DMS114 treated with DMSO at 0.1 percent for 48 hours (cell line): Measurements from ENCODE around the gene PCBD1.

Experiments used
- DNase-seq: peaks from one replicate; lab custom pipeline; 2025; ENCODE audit not compliant: unreplicated experiment; lab: John Stamatoyannopoulos, UW

Gene PCBD1

DNA sequence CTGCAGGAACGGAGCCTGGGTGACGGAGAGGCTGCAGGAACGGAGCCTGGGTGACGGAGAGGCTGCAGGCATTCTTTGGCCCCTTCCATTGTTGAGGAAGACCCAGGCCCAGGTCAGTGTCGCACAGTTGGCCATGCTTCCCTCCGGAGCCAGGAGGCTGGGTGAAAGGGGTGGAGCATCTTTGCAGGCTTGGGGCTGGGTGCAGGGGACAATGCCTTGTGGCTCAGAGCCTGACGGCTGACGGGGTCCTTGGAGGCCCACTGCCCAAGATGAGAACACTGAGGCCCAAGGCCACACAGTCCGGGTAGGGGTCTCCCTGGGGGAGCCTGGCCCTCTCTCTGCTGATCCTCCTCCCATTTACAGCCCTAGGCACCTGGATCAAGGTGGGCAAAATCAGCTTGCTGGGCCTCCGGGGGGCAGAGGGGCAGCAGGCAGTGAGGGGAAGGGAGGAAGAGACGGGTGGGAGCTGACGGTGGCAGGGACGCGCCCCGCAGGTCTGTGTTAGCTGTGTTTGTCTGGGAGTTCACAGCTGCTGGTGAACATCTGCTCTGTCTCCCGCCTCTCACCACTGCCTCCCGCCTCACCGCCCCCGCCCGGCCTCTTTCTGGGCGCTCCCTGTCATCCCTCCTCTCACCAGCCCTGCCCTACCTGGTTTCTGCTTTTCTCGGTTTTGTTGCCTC lies 30.6 kb upstream of the PCBD1 start:
- no peak for DNase-seq

DNA sequence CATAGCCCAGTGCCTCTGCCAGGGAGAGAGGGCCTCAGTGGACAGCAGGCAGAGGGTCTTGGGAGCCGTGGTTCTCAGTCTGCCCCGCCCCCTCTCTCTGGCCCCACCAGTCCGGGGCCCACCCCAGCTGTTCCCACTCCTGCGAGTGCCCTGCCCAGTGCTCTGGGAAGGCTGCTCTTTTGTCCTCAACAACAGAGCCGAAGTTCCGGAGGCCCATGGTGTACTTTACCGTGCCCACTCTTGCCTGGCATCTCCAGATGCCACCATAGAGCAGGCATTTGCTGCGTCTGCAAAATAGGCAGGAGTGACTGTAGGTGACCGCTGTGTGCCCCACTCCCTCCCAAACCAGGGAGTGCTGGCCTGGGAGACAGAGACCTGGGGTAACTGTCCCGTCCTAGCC lies 29.3 kb upstream of the PCBD1 start:
- no peak for DNase-seq

DNA sequence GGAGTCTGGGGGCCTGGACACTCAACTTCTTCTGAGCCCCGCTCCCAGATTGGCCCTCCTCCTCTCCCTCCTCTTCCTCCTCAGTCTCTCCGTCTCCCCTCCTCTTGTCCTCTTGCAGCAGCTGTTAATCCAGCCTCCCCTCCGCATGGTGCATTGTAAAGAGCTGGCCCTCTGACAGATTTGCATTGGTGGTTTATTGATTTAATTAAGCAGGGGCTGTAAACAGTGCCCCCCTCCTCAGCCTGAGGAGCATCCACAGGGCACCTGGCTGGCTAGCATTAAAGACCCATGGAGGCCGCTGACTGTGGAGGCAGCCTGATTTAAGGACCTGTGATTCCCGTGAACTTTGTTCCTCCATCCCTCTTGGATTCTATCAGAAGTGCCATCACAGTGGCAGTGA lies 28.9 kb upstream of the PCBD1 start:
- DNase-seq = no peak

DNA sequence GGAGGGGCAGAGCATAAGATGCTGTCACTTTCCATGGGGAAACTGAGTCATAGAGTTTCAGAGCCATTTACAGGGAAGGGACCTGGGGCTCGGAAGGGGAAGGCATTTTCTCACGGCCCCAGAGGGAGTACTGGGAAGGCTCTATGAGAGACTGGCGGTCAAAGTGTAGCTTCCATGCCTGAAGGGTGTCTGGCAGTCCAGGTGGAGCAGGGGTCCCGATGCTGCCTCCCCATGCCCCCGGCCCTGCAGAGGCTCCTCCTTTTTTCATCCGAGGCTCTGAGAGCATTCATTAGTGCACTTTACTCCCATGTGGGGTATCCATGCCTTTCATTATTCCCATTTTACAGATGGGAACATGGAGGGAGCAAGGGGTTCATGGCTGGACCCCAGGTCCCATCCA lies 27.9 kb upstream of the PCBD1 start:
- no peak for DNase-seq

DNA sequence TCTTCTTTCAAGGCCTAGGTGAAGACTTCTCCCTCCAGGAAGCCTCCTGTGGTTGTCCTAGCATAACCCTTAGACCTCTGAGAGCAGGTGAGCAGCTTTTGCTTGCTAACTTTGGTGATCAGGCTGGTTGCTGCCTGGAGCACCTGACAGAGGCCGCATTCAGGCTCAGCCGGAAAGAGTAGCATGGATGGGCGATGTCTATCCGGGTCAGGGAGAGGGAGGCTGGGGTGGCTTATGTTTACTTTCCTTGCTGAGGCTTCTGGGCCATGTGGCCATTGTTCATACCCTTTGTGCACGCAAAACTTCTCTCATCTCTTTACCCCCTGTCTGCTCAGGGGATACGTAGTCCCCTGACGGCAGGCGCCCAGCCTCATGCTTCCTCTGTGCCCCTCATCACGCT lies 27.4 kb upstream of the PCBD1 start:
- DNase-seq = no peak

DNA sequence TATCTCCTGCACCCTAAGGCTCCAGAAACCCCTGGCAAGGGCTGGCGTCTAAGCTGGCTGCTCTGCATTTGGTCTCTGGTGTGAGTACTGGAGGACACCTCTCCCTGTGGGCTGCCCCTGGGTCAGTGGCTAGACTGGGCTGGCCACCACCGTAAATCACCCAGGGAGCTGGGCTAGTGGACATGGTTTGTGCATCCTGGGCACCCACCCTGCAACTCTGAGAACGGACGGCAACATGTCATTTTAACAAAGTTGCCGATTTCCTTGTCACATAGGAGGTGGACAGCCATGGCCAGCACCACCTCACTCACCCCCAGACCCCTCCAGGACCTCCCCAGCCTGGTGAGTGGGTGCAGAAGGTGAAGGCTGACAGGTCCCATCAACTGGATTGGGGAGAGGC lies 26.8 kb upstream of the PCBD1 start:
- DNase-seq = no peak

DNA sequence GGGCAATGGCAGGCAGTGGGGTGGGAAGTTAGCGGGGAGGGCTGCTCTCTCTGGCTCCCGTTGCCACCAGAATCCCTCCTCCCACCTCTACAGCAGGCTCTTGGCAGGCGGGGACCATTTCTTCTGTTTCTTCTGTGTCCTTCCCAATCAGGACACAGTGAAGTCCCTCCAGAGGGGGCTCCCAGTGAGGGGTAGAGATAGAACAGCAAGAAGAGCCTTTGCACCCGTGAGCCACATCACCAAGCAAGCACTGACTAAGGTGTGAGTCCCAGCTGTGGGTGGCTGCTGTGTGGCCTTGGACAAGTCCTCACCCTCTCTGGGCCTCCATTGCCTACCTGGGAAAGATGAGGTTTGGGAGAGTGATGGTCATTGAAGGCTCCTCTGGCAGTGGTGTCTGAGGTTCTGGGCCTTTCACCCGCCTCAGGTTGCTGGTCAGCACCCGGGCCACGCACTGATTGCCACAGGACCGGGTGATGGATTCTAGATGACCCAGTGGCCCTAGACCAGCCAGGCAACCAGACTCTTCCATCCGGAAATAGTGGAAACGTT lies 26.0 kb upstream of the PCBD1 start:
- DNase-seq = no peak

DNA sequence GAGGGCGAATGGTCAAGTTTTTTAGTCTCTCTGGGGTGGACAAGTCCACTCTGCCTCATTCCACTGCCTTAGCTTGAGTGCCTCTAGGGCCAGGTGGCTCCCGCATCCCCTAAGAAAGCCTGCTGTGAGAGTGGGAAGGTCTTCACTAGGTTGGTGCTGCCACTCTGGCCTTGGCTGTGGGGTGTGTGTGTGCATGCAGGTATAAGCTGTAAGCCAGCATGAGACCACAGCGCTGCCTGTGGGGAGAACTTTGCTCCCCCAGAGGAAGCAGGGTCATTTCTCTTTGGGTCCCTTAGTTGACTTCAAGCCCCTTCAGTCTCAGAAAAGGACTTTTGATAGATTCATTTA lies 25.5 kb upstream of the PCBD1 start:
- no peak for DNase-seq

DNA sequence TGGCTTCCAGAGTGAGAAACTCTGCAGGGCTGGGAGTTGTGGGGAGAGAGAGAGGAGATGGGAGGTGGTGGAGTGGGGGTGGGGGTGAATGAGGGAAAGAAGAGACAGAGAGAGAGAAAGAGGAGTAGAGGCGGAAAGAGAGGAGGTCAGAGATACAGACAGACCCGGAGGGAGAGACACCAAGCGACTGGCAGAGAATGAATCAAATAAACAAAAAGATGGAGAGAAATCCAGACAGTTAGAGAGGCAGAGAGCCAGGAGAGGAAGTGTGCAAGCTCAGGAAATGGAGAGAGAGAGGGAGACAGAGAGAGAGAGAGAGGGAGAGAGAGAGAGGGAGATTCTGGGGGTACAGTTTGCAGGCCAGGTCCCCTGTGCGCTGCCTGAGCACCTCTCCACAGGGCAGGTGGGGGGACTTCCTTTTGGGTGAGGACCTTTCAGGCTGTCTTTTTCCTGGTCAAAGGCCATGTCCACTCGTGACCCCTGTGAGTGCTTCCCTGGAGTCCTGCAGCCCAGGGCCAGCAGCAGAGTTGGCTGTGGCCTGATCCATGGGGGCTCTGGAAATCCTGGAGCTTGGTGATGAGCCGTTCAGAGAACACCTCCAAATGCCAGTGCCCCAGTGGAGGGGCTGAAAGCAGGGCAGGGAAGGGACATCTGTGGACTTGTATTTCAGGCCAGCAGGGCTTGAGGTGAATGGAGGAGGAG lies 25.0 kb upstream of the PCBD1 start:
- no peak for DNase-seq

DNA sequence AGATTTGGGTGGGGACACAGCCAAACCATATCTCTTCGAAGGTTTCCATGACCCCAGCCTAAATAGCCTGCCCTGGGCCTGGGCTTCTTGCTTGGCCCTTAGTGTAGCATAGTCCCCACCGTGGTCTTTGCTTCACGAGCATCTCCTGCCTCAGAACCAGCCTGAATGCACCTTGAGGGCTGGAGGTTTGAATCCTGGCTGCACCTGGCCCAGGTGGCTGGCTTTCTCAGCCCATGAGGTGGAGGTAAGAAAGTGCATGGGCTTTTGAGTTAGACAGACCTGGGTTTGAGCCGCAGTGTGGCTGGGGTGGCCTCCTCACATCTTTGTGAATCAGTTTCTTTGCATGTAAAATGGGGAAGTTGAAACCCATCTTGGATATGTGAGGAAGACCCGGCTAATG lies 24.2 kb upstream of the PCBD1 start:
- no peak for DNase-seq

DNA sequence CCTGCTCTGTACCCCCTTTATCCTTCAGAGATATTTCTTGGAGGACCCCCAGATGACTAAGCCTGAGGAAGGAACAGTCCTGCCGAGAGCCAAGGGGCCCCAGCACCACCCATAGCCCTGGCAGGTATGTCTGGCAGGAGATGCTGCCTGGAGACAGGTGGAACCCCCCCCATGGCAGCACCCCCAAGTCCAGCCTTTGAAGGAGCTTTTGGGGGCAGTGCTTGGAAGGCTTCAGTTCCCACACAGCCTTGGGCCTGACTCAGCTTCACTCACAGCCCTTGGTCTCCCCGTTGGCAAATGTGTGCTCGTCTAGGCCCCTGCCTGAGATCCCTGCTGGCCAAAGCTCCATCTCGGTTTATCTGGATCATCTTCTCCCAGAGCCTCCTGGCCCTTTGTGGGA lies 23.0 kb upstream of the PCBD1 start:
- no peak for DNase-seq

DNA sequence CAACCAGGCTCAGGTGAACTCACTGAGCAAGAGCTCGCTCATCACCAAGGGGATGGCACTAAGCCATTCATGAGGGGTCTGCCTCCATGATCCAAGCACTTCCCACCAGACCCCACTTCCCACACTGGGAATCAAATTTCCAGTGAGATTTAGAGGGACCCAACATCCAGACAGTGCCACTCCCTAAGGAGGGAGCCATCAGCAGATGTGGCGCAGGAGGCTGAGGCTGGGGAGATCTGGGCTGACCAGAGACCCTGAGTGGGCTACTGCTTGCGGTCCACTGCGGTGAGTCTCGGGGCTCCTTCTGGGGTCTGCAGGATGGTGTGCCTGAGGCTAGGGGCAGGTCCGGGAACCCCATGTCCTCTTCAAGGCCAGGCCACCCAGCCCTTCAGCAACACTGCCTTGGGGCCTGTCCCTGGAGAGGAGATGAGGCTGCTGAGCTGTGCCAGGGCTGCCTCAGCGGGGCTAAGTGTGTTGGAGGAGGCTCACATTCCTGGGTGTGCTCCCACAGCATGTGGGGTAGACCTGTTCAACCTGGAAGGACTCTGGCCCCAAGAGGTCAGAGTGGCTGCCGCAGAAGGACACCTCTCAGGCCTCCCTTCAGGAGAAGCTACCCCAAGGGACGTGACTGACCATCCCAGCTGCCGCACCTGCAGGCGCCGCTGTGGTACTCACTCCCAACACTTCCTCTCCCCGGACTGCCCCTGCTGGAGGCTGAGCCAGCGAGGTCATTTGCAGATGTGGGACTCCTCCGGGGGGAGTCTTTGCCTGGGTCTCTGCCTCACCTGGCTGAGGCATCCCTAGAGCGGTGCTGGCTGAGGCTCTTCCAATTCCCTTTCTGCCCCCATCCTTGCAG lies 22.3 kb upstream of the PCBD1 start:
- no peak for DNase-seq

DNA sequence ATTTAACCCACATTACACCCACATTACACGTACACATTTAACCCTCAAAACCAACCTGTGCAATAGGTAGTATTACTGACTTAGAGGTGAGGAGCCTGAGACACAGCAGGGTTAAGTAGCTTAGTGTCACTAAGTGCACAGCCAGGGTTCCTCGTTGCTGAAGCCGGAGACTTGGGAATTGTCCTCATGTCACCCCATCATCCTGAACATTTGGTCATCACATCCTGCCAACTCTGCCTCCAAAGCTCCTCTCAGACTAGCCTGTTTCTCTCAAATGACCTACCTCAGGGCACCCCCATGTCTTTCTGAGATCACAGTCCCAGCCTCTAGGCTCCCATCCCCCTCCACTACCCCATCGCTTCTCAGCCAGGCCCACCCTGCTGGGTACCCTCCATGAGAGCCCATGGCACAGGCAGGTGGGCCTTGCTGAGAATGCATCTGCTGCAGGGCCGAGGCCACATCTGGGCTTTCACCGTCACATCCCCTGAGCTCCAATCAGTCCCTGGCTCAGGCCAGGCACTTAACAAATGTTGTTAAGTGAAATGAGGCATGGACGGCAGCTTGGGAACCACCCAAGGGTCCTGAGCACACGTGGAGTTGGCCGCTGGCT lies 21.1 kb upstream of the PCBD1 start:
- DNase-seq = no peak

DNA sequence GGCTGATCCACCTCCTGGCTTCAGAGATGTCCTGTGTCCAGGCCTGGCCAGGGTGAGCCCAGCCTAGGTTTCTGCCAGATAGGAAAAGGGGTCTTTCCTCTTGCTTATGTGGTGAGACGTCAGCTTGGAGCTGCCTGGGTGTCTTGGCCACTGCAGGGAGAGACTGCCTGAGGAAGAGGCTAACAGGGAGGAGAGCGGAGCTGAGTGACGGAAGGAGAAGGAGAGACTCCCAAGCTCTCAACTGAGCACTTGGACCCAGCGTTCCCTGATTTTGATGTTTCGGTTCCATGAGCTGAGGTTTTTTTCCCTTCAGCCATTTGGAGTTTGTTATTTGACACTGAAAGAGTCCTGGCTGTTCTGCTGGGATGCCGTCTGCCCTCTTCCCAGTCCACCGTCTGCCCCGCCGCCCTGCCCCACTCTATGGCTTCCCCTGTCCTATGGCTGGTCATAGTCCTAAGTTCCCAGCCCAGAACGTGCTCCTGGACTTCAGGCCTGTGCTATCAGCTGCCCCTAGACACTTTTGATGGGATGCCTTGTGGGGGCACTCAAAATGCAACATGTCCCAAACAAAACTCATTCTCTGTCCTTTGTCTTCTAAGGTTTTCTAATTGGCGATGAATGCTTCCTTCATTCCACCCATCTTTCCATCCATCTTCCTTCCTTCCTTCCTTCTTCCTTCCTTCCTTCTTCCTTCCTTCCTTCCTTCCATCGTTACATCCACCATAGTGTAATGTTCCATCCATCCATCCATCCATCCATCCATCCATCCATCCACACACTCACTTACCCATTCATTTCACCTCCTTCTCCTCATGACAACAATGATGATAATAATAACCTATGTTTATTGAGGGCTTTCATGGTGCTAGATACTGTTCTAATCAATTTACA lies 20.3 kb upstream of the PCBD1 start:
- no peak for DNase-seq

DNA sequence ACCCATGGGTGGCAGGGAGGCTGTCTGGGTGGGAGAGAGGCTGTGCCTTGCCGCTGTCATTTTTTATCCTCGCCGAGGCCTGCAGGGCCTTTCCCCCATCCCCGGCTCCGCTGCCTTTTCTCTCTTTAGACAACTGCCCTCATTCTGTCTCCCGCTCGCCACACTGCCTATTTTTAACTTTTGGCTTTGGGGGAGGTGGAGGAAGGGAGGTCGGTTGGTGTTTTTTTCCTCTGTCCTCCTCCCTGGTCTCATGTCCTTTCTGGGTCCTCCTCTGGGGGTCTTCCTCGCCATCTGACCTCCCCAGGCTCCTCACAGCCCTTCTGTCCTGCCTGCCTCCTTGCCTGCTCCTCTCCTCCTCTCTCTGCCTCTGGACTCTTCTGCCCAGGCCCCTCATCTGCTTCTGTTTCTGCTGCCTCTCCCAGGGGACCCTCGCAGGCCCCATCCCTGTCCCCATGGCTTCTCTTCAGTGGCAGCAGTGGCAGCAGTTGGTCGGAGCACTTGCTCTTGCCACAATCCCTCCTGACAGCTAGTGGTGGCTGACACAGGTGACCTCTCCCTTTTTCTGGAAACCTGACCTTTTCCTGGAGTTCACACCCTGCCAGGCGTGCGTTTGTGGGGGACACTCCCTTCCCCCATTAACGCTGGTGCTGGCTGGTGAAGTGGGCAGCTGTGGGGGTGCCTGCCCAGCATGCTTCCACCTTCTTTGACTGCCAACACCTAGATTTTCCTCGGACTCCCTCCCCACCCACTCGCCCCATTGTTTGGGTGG lies 19.5 kb upstream of the PCBD1 start:
- DNase-seq = no peak

DNA sequence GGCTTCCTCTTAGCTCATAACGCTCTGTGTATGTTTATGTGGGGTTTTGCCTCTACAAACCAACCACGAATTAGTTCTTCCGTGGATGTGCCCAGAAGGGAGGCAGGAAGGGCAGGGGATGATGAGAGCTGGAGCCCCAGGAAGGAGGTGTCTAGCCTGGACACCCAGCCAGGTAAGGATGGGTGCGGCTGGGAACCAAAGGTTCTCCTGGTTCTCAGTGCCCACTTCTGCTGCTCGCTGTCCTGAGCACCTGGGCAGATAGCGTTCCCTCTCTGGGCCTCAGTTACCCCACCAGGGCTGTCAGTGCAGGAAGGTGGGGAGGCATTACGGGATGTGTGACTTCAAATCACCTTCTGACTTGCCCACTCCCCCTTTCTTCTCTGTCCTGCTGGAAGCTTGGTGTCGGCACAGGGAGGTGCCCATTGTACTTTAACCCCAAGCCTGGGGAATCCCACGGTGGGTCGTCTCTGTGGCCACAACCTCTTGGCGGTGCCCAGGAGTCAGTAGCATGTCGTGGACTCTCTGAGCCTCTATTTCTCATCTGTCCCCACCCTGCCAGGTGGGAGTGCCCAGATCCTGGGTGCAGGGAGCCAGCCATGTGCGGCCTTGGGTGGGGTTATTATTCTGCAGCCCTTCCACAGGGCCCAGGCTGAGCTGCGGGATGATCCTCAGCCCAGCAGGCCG lies 18.7 kb upstream of the PCBD1 start:
- DNase-seq = no peak

DNA sequence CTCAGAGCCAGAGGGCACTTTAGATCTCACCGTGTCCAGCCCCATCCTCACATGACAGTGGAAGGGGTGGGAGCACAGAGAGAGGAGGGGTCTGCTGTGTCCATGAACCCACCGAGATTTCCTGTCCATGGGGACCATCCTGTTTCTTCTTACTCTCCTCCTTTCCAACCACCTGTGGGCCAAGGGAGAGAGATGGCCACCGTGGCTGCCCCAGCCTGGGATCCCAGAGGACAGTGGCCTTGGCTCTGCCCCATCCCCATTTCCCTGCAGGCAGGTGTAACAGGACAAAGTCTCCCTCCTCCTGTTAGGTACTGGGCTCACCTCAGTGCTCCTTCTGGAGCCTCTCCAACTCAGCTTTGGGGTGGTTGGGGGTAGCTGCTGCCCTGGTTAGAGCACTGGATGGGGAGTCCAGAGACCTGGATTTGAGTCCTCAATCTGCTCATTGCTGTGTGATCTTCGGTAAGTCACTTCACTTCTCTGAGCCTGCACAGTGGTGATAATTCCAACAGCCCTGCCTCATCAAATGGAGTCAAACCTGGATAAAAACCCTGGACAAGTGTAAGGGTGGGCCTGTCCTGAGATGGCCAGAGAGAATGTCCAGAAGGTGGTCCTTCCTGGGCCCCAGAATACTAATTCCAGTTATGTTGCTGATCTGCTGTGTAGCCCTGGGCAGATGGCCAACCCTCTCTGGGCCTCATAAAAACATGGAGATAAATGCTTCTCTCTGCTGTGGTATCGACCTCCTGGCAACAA lies 17.8 kb upstream of the PCBD1 start:
- DNase-seq = no peak
